Neuron (in vitro differentiated cells): ENCODE measurements around the gene NACC2.

Experiments
- H2AFZ ChIP-seq: one replicate; pipeline ENCODE4 v1.6.1; 2013; ENCODE audit warnings: low read depth, mild to moderate bottlenecking, inconsistent platforms, low read length, moderate library complexity
- H3K27me3 ChIP-seq: one replicate; pipeline ENCODE4 v1.6.1; 2013; ENCODE audit warnings: low read length; ENCODE audit not compliant: insufficient read depth
- H3K36me3 ChIP-seq: one replicate; pipeline ENCODE4 v1.6.1; 2013; ENCODE audit warnings: low read length; ENCODE audit not compliant: insufficient read depth
- H3K4me1 ChIP-seq: one replicate; pipeline ENCODE4 v1.6.1; 2013; ENCODE audit warnings: low read length; ENCODE audit not compliant: insufficient read depth
- H3K4me3 ChIP-seq: 2 replicates; pipeline ENCODE4 v1.5.1; 2013; ENCODE audit warnings: mild to moderate bottlenecking, low read length, moderate library complexity
- H3K9me3 ChIP-seq: one replicate; pipeline ENCODE4 v1.6.1; 2013; ENCODE audit warnings: low read length

Gene NACC2

GRCh38 chr9:135994501-135995192, 100.4 kb downstream of the NACC2 start:
- H3K4me3 ChIP-seq = no peak overlapping the region
- H2AFZ ChIP-seq = no peak overlapping the region
- no peaks in the 10 kb centered on the region for H3K36me3 ChIP-seq
- H3K27me3 ChIP-seq = no peaks in the 10 kb centered on the region
- H3K4me1 ChIP-seq = peaks cover 48% of the 10 kb centered on the region
- H3K9me3 ChIP-seq = no peaks in the 10 kb centered on the region

- no peaks in the 10 kb centered on the region for H3K9me3 ChIP-seq
- no peaks in the 10 kb centered on the region for H3K36me3 ChIP-seq
- H3K4me1 ChIP-seq = peaks cover 48% of the 10 kb centered on the region
- H3K27me3 ChIP-seq = no peaks in the 10 kb centered on the region
- H2AFZ ChIP-seq = no peak overlapping the region
- no peak overlapping the region for H3K4me3 ChIP-seq
Observed at GRCh38 chr9:135993765-135994500, 101.2 kb downstream of the NACC2 start.

- peak overlapping the region; percentile 62 for H2AFZ ChIP-seq
- H3K36me3 ChIP-seq = no peaks in the 10 kb centered on the region
- H3K27me3 ChIP-seq = no peaks in the 10 kb centered on the region
- no peaks in the 10 kb centered on the region for H3K9me3 ChIP-seq
- peak overlapping the region; percentile 41 for H3K4me3 ChIP-seq
- peaks cover 47% of the 10 kb centered on the region for H3K4me1 ChIP-seq
Observed at GRCh38 chr9:135993409-135993742, 101.7 kb downstream of the NACC2 start.

- H3K36me3 ChIP-seq = no peaks in the 10 kb centered on the region
- H2AFZ ChIP-seq = peak overlapping the region; percentile 62
- H3K4me1 ChIP-seq = peaks cover 47% of the 10 kb centered on the region
- H3K9me3 ChIP-seq = no peaks in the 10 kb centered on the region
- no peaks in the 10 kb centered on the region for H3K27me3 ChIP-seq
- peak overlapping the region; percentile 41 for H3K4me3 ChIP-seq
Observed at GRCh38 chr9:135992486-135993408, 102.3 kb downstream of the NACC2 start.

- Histone ChIP-seq H3K4me1 (peaks cover 50% of the 10 kb centered on the region), H2AFZ (no peak overlapping the region), H3K4me3 (no peak overlapping the region), H3K9me3 (no peaks in the 10 kb centered on the region), H3K36me3 (no peaks in the 10 kb centered on the region), H3K27me3 (no peaks in the 10 kb centered on the region)
Observed at GRCh38 chr9:135991771-135992170, 103.3 kb downstream of the NACC2 start.

- H2AFZ ChIP-seq = no peak overlapping the region
- peaks cover 57% of the 10 kb centered on the region for H3K4me1 ChIP-seq
- H3K36me3 ChIP-seq = no peaks in the 10 kb centered on the region
- H3K4me3 ChIP-seq = no peak overlapping the region
- no peaks in the 10 kb centered on the region for H3K9me3 ChIP-seq
- H3K27me3 ChIP-seq = no peaks in the 10 kb centered on the region
Observed at GRCh38 chr9:135990468-135991429, 104.3 kb downstream of the NACC2 start.

GRCh38 chr9:135989722-135990467, 105.2 kb downstream of the NACC2 start:
- Histone ChIP-seq H3K4me1 (peaks cover 57% of the 10 kb centered on the region), H3K4me3 (no peak overlapping the region), H3K36me3 (no peaks in the 10 kb centered on the region)

GRCh38 chr9:135989157-135989556, 105.9 kb downstream of the NACC2 start:
- Histone ChIP-seq H3K27me3 (peaks cover 2% of the 10 kb centered on the region), H3K9me3 (no peaks in the 10 kb centered on the region), H2AFZ (no peak overlapping the region), H3K4me3 (no peak overlapping the region), H3K4me1 (peaks cover 51% of the 10 kb centered on the region), H3K36me3 (no peaks in the 10 kb centered on the region)

More at GRCh38 chr9:135989722-135990467, 105.2 kb downstream of the NACC2 start:
- Histone ChIP-seq H3K27me3 (no peaks in the 10 kb centered on the region), H2AFZ (no peak overlapping the region), H3K9me3 (no peaks in the 10 kb centered on the region)

- Histone ChIP-seq H3K9me3 (no peaks in the 10 kb centered on the region), H3K4me3 (no peak overlapping the region), H3K36me3 (no peaks in the 10 kb centered on the region), H3K27me3 (peaks cover 4% of the 10 kb centered on the region), H2AFZ (no peak overlapping the region), H3K4me1 (peaks cover 44% of the 10 kb centered on the region)
Observed at GRCh38 chr9:135988493-135988892, 106.6 kb downstream of the NACC2 start.

- H3K9me3 ChIP-seq = no peaks in the 10 kb centered on the region
- peaks cover 38% of the 10 kb centered on the region for H3K4me1 ChIP-seq
- no peak overlapping the region for H3K4me3 ChIP-seq
- H2AFZ ChIP-seq = no peak overlapping the region
- H3K36me3 ChIP-seq = no peaks in the 10 kb centered on the region
- H3K27me3 ChIP-seq = peaks cover 4% of the 10 kb centered on the region
Observed at GRCh38 chr9:135987838-135988404, 107.2 kb downstream of the NACC2 start.

GRCh38 chr9:135986605-135987004, 108.5 kb downstream of the NACC2 start:
- Histone ChIP-seq H2AFZ (no peak overlapping the region), H3K4me1 (peaks cover 25% of the 10 kb centered on the region), H3K9me3 (no peaks in the 10 kb centered on the region), H3K36me3 (no peaks in the 10 kb centered on the region), H3K27me3 (peaks cover 14% of the 10 kb centered on the region), H3K4me3 (no peak overlapping the region)
